IMR-90 (cell line): ENCODE data around the gene SET. TPM values are rescaled to one million over a fixed set of nuclear protein-coding genes. Genes with fewer than 3 reads are reported as not detected.

Experiments
- ATAC-seq: fragments of 200-7000 bp; cut with Tn5 transposase; 2 replicates; pipeline ENCODE4 v1.9.1; 2020; ENCODE audit warnings: low read depth, mild to moderate bottlenecking, moderate library complexity
- BruUV-seq: library from RNA; stranded (reverse); fragments of 400-500 nt; replicated peaks from 2 replicates; lab custom pipeline; 2021; lab: Mats Ljungman, UMichigan
- CTCF ChIA-PET: fragments of 300-600 bp; formaldehyde crosslinking; extraction: SDS; loops from one replicate; lab custom pipeline; 2021; ENCODE audit warnings: antibody characterized with exemption; lab: Yijun Ruan, JAX
- POLR2A ChIA-PET: fragments of 300-600 bp; sonication (Branson Sonifier 250); formaldehyde crosslinking; loops from one replicate; lab custom pipeline; 2022; ENCODE audit warnings: antibody characterized with exemption; ENCODE audit not compliant: unreplicated experiment; lab: Charles Lee
- DNase-seq: peaks from one replicate; pipeline ENCODE4 v3.0.0; 2013
- H2AFZ ChIP-seq: replicated peaks from 2 replicates; pipeline ENCODE3; 2013; ENCODE audit warnings: low read length, mild to moderate bottlenecking; ENCODE audit not compliant: poor library complexity
- H2AK5ac ChIP-seq: 2 replicates; pipeline ENCODE4 v1.6.1; 2013; ENCODE audit warnings: low read depth, low read length, inconsistent platforms
- H2AK9ac ChIP-seq: replicated peaks from 2 replicates; pipeline ENCODE3; 2013; ENCODE audit warnings: mild to moderate bottlenecking, low read depth, low read length, moderate library complexity; ENCODE audit not compliant: poor library complexity
- H2BK120ac ChIP-seq: 2 replicates; pipeline ENCODE4 v1.6.1; 2013; ENCODE audit warnings: low read depth, low read length, inconsistent platforms
- H2BK15ac ChIP-seq: 3 replicates; pipeline ENCODE4 v1.6.1; 2013; ENCODE audit warnings: low read depth, low read length, inconsistent platforms
- H2BK20ac ChIP-seq: 2 replicates; pipeline ENCODE4 v1.6.1; 2013; ENCODE audit warnings: low read depth, mild to moderate bottlenecking, inconsistent platforms, low read length, moderate library complexity
- H2BK5ac ChIP-seq: 2 replicates; pipeline ENCODE4 v1.6.1; 2013; ENCODE audit warnings: mild to moderate bottlenecking, low read depth, low read length, inconsistent platforms; ENCODE audit not compliant: poor library complexity, severe bottlenecking
- H3K14ac ChIP-seq: replicated peaks from 2 replicates; pipeline ENCODE4 v1.6.1; 2013; ENCODE audit warnings: low read depth, low read length, inconsistent platforms
- H3K18ac ChIP-seq: 2 replicates; pipeline ENCODE4 v1.6.1; 2013; ENCODE audit warnings: low read depth, low read length, control low read depth
- H3K23ac ChIP-seq: 2 replicates; pipeline ENCODE4 v1.6.1; 2013; ENCODE audit warnings: low read depth, low read length, inconsistent platforms
- H3K27ac ChIP-seq: 2 replicates; pipeline ENCODE4 v1.5.1; 2013; ENCODE audit warnings: mild to moderate bottlenecking, control low read depth, low read length; ENCODE audit not compliant: insufficient read depth
- H3K27me3 ChIP-seq: 2 replicates; pipeline ENCODE4 v1.6.1; 2013; ENCODE audit warnings: low read length; ENCODE audit not compliant: control insufficient read depth, insufficient read depth
- H3K36me3 ChIP-seq: 2 replicates; pipeline ENCODE4 v1.6.1; 2013; ENCODE audit warnings: low read length, mixed read lengths; ENCODE audit not compliant: control insufficient read depth, insufficient read depth
- H3K4ac ChIP-seq: 2 replicates; pipeline ENCODE4 v1.6.1; 2013; ENCODE audit warnings: low read depth, low read length, inconsistent platforms
- H3K4me1 ChIP-seq: 2 replicates; pipeline ENCODE4 v1.6.1; 2013; ENCODE audit warnings: low read length, mixed read lengths; ENCODE audit not compliant: control insufficient read depth, insufficient read depth
- H3K4me2 ChIP-seq: 2 replicates; pipeline ENCODE4 v1.6.1; 2013; ENCODE audit warnings: low read depth, mild to moderate bottlenecking, control low read depth, low read length, moderate library complexity
- H3K4me3 ChIP-seq: 2 replicates; pipeline ENCODE4 v1.5.1; 2013; ENCODE audit warnings: low read depth, mild to moderate bottlenecking, control low read depth, low read length, moderate library complexity; ENCODE audit not compliant: insufficient read depth
- H3K56ac ChIP-seq: 2 replicates; pipeline ENCODE4 v1.6.1; 2013; ENCODE audit warnings: low read length, inconsistent platforms; ENCODE audit not compliant: insufficient read depth; ENCODE audit errors: extremely low read depth
- H3K79me1 ChIP-seq, 2 experiments: 2 replicates each; pipeline ENCODE4 v1.6.1; 2013; ENCODE audit warnings: low read length in 2 of 2, inconsistent platforms in 1 of 2, low read depth in 1 of 2
- H3K9ac ChIP-seq: 2 replicates; pipeline ENCODE4 v1.6.1; 2013; ENCODE audit warnings: low read depth, low read length, control low read depth
- H3K9me1 ChIP-seq: 2 replicates; pipeline ENCODE4 v1.6.1; 2013; ENCODE audit warnings: low read length, inconsistent platforms; ENCODE audit not compliant: insufficient read depth
- H3K9me3 ChIP-seq: 2 replicates; pipeline ENCODE4 v1.6.1; 2013; ENCODE audit warnings: low read length; ENCODE audit not compliant: control insufficient read depth, insufficient read depth
- H4K20me1 ChIP-seq: 2 replicates; pipeline ENCODE4 v1.6.1; 2013; ENCODE audit warnings: low read length, inconsistent platforms; ENCODE audit not compliant: insufficient read depth
- H4K5ac ChIP-seq: 2 replicates; pipeline ENCODE4 v1.6.1; 2013; ENCODE audit warnings: mild to moderate bottlenecking, low read depth, low read length, control low read depth
- H4K8ac ChIP-seq, 2 experiments: 2 replicates each; pipeline ENCODE4 v1.6.1; 2013; ENCODE audit warnings: low read depth in 2 of 2, low read length in 2 of 2, control low read depth in 1 of 2, inconsistent platforms in 1 of 2
- H4K91ac ChIP-seq: 2 replicates; pipeline ENCODE4 v1.6.1; 2013; ENCODE audit warnings: low read depth, low read length, inconsistent platforms; ENCODE audit not compliant: insufficient read depth
- BHLHE40 ChIP-seq: fragments of 150-350 bp; IDR thresholded peaks from 2 replicates; pipeline ENCODE4 v1.6.1; 2016; ENCODE audit warnings: mild to moderate bottlenecking, low read depth, low read length
- CEBPB ChIP-seq: IDR thresholded peaks from 2 replicates; pipeline ENCODE4 v1.6.1; 2012; ENCODE audit warnings: low read depth, low read length, improper control_type of control experiment
- CHD1 ChIP-seq: IDR thresholded peaks from 2 replicates; pipeline ENCODE4 v1.6.1; 2012; ENCODE audit warnings: low read depth, low read length, improper control_type of control experiment
- ELK1 ChIP-seq: fragments of 150-350 bp; IDR thresholded peaks from 2 replicates; pipeline ENCODE4 v1.6.1; 2016; ENCODE audit warnings: low read depth, mild to moderate bottlenecking, low read length, moderate library complexity, borderline replicate concordance
- FOS ChIP-seq: fragments of 150-350 bp; IDR thresholded peaks from 2 replicates; pipeline ENCODE4 v1.6.1; 2016; ENCODE audit warnings: low read depth, low read length
- MAZ ChIP-seq: IDR thresholded peaks from 2 replicates; pipeline ENCODE4 v1.6.1; 2012; ENCODE audit warnings: low read depth, mild to moderate bottlenecking, low read length, improper control_type of control experiment, moderate library complexity, borderline replicate concordance
- MXI1 ChIP-seq: IDR thresholded peaks from 2 replicates; pipeline ENCODE4 v1.6.1; 2012; ENCODE audit warnings: low read depth, mild to moderate bottlenecking, low read length, moderate library complexity, borderline replicate concordance
- NFE2L2 ChIP-seq: fragments of 150-350 bp; IDR thresholded peaks from 2 replicates; pipeline ENCODE4 v1.6.1; 2016; ENCODE audit warnings: low read depth, mild to moderate bottlenecking, low read length
- POLR2A ChIP-seq: IDR thresholded peaks from 2 replicates; pipeline ENCODE4 v1.6.1; 2012; ENCODE audit warnings: mild to moderate bottlenecking, low read depth, low read length
- RAD21 ChIP-seq: IDR thresholded peaks from 2 replicates; pipeline ENCODE4 v1.6.1; 2012; ENCODE audit warnings: low read length, improper control_type of control experiment
- RCOR1 ChIP-seq: IDR thresholded peaks from 2 replicates; pipeline ENCODE4 v1.6.1; 2012; ENCODE audit warnings: mild to moderate bottlenecking, low read length, improper control_type of control experiment; ENCODE audit not compliant: insufficient replicate concordance
- SMC3 ChIP-seq: fragments of 150-350 bp; IDR thresholded peaks from 2 replicates; pipeline ENCODE4 v1.6.1; 2016; ENCODE audit warnings: low read depth, mild to moderate bottlenecking, antibody characterized with exemption, low read length, moderate library complexity
- USF2 ChIP-seq: fragments of 150-350 bp; IDR thresholded peaks from 2 replicates; pipeline ENCODE4 v1.6.1; 2017; ENCODE audit warnings: mild to moderate bottlenecking, antibody characterized with exemption, low read length, low read depth
- WGBS, 2 experiments: methylation state at CpG; one replicate each; pipeline versions ENCODE4 v1.1.5 to v1.1.7; 2013; ENCODE audit warnings: missing lambda C conversion rate in 2 of 2; ENCODE audit not compliant: insufficient read length in 1 of 2; ENCODE audit errors: extremely low coverage in 2 of 2; 5-methylcytosine and 5-hydroxymethylcytosine counted together
- dilution Hi-C: fragments of 300-500 bp; cut with HindIII; formaldehyde crosslinking; loops from one replicate; pipeline ENCODE4 v1.14.3; 2018; ENCODE audit warnings: low sequenced_read_pairs; ENCODE audit not compliant: unreplicated experiment
- in situ Hi-C: fragments of 300-500 bp; cut with MboI; formaldehyde crosslinking; loops from 3 replicates; pipeline ENCODE4 v1.14.3; 2019; ENCODE audit warnings: low sequenced_read_pairs, inconsistent platforms, mixed read lengths
- intact Hi-C: fragments of 100-400 bp; cut with micrococcal nuclease; formaldehyde crosslinking; loops from 2 replicates; pipeline ENCODE4 v1.10.0; 2022
- polyA plus RNA-seq, 3 experiments: library from polyadenylated mRNA; depleted of rRNA; stranded (reverse); fragments of >200 nt; gene quantifications; 2 replicates each; pipeline ENCODE4 v1.2.3, GENCODE V29; 2012; ENCODE audit warnings: low replicate concordance in 1 of 3
- total RNA-seq: library from RNA; depleted of rRNA; stranded (reverse); fragments of >200 nt; gene quantifications from 2 replicates; pipeline ENCODE4 v1.2.3, GENCODE V29; 2012
- TF ChIP-seq, protein P1 (sequence below): conservative IDR thresholded peaks from 2 replicates; pipeline ENCODE4 v1.5.1; 2012; ENCODE audit warnings: mild to moderate bottlenecking, low read depth, low read length, improper control_type of control experiment

Gene SET
- total and polyA plus RNA-seq, 2 of the 4 experiments (the other 2 are of a cell fraction) = 104 to 182 TPM

DNA sequence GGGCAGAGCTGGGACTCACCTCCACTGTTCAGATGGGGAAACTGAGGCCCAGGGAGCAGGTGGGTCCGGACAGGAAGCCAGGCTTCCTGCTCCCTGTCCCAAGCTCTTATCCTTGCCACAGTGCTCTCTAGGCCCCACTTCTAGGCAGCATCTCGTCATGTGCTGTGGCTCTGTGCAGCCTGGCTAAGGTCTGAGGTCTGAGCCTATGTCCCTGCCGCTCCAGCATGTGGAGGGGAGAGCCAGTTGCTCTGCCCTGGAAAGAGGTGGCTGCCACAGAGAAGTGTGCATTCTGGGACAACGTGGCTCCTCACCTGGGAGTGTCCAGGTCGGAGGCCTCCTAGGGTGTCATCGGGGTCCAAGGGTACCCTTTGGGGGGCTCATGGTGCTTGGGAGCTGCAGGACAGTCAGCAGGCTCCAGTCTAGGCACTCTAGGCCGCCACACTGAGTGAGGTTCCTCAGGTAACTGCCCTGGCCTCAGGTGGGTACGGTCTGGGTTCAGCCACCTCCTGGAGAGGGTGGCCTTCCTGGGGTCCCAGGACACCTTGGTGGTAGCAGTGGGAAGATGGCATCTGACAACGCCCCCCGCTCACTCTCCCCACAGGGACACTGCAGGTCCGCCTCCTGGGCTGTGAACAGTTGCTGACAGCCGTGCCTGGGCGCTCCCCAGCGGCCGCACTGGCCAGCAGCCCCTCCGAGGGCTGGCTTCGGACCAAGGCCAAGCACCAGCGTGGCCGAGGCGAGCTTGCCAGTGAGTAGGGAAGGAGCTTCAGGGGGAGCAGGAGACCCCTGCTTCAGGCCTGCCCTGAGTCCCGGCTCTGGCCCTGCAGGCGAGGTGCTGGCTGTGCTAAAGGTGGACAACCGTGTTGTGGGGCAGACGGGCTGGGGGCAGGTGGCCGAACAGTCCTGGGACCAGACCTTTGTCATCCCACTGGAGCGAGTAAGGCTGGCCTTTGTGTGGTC is 23.7 kb downstream of the SET start:
- no peak overlapping the region for H3K23ac ChIP-seq
- dilution Hi-C loops = no loop called here
- no peak overlapping the region for H3K27ac ChIP-seq
- no peak overlapping the region for H2BK20ac ChIP-seq
- H3K4me1 ChIP-seq = no peaks in the 10 kb centered on the region
- POLR2A ChIA-PET = no interaction called here
- no TSS peak for BruUV-seq
- no peak overlapping the region for H3K4me2 ChIP-seq
- no peak overlapping the region for H2BK5ac ChIP-seq
- no peaks in the 10 kb centered on the region for H3K27me3 ChIP-seq
- intact Hi-C loops = no loop called here
- no peaks in the 10 kb centered on the region for H3K9me3 ChIP-seq
- H3K4ac ChIP-seq = no peak overlapping the region
- no peak overlapping the region for H2AFZ ChIP-seq
- WGBS, 2 experiments = 97% methylated on average over 6 of the region's 26 CpGs; no CpG with 5 or more reads in 1 of the 2 experiments
- H3K18ac ChIP-seq = no peak overlapping the region
- no peak overlapping the region for H3K9ac ChIP-seq
- ATAC-seq (no peak), DNase-seq (no peak)
- no peaks in the 10 kb centered on the region for H3K9me1 ChIP-seq
- H2BK15ac ChIP-seq = no peak overlapping the region
- H3K4me3 ChIP-seq = no peak overlapping the region
- no peaks in the 10 kb centered on the region for H3K79me1 ChIP-seq
- H2AK5ac ChIP-seq = no peak overlapping the region
- in situ Hi-C loops = no loop called here
- H3K14ac ChIP-seq = no peak overlapping the region
- no peak overlapping the region for H4K5ac ChIP-seq
- no peaks in the 10 kb centered on the region for H4K20me1 ChIP-seq
- no peak overlapping the region for H4K91ac ChIP-seq
- CTCF ChIA-PET = interaction anchor here (0.6 kb wide), 1 partner anchor 82 kb away, joined by 6 read pairs; no protein-coding TSS in a partner anchor
- H3K56ac ChIP-seq = no peak overlapping the region
- no peak overlapping the region for H2AK9ac ChIP-seq
- H2BK120ac ChIP-seq = no peak overlapping the region
- H3K36me3 ChIP-seq = no peaks in the 10 kb centered on the region
- H4K8ac ChIP-seq = no peak overlapping the region
- TF ChIP-seq, protein P1, sequence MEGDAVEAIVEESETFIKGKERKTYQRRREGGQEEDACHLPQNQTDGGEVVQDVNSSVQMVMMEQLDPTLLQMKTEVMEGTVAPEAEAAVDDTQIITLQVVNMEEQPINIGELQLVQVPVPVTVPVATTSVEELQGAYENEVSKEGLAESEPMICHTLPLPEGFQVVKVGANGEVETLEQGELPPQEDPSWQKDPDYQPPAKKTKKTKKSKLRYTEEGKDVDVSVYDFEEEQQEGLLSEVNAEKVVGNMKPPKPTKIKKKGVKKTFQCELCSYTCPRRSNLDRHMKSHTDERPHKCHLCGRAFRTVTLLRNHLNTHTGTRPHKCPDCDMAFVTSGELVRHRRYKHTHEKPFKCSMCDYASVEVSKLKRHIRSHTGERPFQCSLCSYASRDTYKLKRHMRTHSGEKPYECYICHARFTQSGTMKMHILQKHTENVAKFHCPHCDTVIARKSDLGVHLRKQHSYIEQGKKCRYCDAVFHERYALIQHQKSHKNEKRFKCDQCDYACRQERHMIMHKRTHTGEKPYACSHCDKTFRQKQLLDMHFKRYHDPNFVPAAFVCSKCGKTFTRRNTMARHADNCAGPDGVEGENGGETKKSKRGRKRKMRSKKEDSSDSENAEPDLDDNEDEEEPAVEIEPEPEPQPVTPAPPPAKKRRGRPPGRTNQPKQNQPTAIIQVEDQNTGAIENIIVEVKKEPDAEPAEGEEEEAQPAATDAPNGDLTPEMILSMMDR = no peak
- no peak for TF ChIP-seq MAZ
- no peak for TF ChIP-seq BHLHE40
- no peak for TF ChIP-seq ELK1
- no peak for TF ChIP-seq RCOR1
- TF ChIP-seq POLR2A = no peak
- no peak for TF ChIP-seq USF2
- TF ChIP-seq MXI1 = no peak
- TF ChIP-seq FOS = no peak
- TF ChIP-seq CHD1 = no peak
- TF ChIP-seq NFE2L2 = no peak
- TF ChIP-seq CEBPB = no peak
- TF ChIP-seq SMC3 = no peak
- TF ChIP-seq RAD21 = no peak
